PC-9 (cell line): Measurements from ENCODE around the gene BAG1.

Experiments used
- EZH2 ChIP-seq: fragments of 200-600 bp; sonication (generic); IDR thresholded peaks from 2 replicates; pipeline ENCODE4 v1.8.0; 2017; ENCODE audit warnings: antibody characterized with exemption, low read depth
- TF ChIP-seq, protein P1 (sequence below): fragments of 200-600 bp; sonication (generic); conservative IDR thresholded peaks from 2 replicates; pipeline ENCODE4 v1.6.1; 2017; ENCODE audit warnings: mixed run types, antibody characterized with exemption, mild to moderate bottlenecking, moderate library complexity

DNA sequence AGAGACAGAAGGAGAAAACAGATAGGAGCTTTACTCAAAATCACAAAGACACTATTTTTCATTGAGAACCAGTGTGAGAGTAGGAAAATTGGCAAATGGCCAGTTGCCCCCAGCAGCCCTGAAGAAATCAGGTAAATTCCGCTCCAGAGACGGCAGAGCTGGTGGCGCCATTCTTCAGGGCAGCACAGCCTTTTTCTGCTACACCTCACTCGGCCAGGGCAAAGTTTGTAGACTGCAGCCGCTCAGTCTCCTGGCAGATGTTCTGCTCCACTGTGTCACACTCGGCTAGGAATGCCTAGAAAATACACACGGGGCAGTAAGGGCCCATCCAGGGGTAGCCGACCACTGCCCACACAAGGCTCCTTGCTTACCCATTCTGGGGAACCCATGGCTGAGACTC is 9.5 kb downstream of the BAG1 start:
- TF ChIP-seq, protein P1, sequence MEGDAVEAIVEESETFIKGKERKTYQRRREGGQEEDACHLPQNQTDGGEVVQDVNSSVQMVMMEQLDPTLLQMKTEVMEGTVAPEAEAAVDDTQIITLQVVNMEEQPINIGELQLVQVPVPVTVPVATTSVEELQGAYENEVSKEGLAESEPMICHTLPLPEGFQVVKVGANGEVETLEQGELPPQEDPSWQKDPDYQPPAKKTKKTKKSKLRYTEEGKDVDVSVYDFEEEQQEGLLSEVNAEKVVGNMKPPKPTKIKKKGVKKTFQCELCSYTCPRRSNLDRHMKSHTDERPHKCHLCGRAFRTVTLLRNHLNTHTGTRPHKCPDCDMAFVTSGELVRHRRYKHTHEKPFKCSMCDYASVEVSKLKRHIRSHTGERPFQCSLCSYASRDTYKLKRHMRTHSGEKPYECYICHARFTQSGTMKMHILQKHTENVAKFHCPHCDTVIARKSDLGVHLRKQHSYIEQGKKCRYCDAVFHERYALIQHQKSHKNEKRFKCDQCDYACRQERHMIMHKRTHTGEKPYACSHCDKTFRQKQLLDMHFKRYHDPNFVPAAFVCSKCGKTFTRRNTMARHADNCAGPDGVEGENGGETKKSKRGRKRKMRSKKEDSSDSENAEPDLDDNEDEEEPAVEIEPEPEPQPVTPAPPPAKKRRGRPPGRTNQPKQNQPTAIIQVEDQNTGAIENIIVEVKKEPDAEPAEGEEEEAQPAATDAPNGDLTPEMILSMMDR = no peak
- no peak for TF ChIP-seq EZH2
